Fibroblast of skin of left quadriceps (primary cell): Measurements from ENCODE around the gene NOTCH2.

Source experiments
- DNase-seq, 2 experiments: peaks; one replicate each; pipeline ENCODE4 v3.0.0-alpha.2; 2013; ENCODE audit warnings: low read depth in 2 of 2

NOTCH2 gene

DNA sequence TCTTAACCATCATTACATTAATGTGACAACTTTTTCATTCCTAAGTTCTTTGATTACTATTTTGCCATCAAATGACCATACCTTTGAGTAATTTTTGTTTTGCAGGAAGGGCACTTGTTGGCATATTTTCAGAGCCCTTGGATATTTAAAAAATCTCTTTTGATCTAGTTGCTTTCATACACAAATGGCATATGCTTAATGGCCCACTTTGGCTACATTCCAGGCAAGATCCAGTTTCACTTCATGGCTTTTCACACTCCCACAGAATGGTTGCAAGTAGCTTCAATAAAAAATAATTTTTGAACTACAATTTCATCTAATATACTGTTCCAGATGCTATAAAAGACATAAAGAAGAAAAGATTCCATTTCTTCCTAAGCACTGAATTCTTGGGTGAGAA is 191.3 kb downstream of the NOTCH2 start:
- DNase-seq, result no peak

DNA sequence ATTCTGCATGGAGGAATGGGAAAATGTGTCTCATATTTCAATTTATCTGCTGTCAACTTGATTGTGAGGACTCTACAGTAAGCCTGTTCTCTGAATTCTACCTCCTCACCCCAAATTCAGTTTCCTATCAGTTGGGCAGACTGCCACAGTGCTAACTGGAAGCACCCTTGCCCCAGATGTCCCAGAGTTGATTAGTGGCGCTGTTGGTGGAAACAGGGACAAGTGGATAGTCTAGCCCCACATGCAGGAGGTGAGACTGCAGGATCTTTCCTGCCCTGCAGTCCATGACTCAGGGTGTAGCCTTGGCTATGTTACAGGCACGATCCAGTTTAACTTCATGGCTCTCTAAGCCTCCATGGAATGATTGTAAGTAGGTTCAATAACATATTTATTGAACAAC is 195.3 kb downstream of the NOTCH2 start:
- DNase-seq, result no peak

DNA sequence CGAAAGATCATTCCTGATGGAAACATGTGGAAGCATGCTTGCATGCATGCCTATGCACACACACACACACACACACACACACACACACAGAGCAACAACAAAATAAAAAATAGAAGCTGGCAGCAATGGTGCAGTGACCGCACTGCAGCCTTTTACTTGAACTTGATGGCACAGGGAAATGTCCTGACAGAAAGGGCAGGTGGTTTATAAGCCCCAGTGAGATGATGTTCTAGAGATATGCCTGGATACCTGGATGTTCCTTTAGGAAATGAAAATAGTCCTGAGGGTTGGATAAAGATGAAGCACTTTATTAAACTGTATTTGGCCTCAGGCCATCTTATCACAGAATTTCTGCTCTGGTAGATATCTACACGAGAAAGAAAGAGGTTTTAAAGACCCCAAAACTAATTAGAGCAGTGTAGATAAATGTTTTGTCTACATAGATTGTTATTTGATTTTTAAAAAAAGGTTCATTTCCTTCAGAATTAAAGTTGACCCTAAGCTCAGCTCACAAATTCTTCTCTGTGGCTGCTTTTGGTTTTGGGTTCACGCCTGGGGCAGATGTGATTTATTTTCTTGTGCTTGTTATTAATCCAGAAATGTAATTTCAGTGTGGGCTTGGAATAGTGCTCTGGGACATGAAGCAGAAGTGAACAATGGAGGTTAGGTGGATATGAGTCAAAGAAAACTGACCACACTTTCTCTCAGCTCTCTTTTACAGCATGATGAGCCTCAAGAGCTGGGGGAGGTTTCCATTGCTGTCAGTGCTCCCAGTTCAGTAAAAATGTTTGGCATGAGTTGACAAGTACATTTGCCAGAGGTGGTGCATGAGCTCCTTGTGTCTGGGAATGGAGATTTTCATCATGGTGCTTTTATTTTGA is 196.1 kb downstream of the NOTCH2 start:
- DNase-seq, result peak; percentile 60 to 68

DNA sequence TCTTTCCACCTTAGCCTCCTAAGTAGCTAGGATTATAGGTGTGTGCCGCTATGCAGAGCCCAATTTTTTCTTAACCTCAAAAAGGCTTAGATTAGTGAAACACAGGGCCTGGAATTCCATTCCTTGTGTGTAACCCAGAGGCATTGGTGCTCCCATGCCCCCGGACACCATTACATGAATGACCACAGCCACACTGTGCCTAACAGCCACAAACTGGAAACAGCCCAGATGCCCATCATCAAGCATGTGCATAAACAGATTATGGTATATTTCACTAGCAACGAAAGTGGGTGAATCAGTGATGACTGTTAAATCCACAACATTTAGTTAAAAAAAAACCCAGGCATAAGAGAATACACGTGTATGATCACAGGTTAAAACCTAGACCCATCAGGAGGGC is 197.6 kb downstream of the NOTCH2 start:
- no peak for DNase-seq

DNA sequence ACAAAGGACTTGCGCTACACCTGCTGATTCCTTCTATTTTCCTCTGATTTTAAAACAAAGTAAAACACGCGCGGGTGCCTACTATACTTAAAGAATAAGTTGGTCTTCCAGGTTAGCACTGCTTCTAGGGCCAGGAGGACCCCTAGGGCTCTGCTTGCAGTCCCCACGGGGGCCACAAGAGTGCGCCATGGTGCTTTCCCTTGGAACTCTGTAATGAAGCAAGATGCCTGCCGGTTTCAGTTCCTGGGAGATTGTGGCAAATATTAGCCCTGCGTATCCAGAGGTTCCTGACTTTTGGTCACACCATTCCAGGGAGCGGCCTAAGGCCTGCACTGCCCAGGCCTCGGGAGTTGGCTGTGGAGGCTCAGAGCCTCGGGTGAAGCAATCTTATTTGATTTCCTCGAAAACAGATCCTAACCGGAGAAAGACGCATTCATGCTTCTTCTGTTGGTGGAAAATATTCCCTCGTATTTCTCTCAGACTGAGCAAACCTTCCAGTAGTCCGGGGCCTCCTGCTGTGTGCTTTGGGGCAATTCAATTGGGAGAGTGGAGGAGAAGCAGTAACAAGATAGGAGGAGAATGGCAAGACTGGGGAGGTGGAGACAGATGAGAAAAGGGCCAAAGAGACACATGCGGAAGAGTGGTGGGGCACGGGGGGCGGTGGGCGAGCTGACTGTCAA is 198.4 kb downstream of the NOTCH2 start:
- DNase-seq, result peak; percentile 54 to 56

DNA sequence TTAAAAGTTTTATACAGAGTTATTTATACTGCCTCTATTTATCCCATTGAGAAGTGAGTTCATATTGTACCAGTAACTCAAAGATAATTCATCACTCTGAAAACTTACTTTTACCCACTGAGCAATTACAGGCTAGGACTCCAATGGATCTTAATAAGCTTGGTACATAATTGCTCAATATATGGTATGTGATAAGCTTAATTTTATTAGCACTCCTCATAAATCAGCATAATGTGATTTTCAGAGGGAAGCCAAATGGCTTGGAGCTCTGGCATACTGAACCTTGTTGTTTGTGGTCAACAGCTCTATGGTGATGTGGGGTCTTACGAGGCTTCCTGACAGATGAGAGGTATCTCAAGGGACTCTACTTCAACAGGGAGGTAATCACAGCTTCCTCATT is 199.5 kb downstream of the NOTCH2 start:
- no peak for DNase-seq

DNA sequence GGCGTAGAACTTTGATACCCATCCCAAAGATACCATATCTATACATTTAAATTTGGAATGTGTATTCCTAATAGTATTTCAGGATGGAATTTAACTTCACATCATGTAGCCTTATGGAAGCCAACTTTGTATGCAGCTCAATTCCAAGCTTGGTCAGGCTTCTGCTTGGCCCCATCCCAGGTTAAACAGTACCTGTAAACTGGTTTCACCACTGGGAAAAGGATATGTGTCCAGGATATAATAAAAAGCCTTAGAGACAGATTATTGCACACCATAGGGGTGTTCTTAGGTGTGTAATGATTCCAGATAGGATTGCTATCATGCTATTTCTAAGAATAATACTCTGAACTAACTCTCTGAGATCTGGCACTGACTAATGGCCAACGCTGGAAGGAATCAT is 201.3 kb downstream of the NOTCH2 start:
- DNase-seq, result no peak

DNA sequence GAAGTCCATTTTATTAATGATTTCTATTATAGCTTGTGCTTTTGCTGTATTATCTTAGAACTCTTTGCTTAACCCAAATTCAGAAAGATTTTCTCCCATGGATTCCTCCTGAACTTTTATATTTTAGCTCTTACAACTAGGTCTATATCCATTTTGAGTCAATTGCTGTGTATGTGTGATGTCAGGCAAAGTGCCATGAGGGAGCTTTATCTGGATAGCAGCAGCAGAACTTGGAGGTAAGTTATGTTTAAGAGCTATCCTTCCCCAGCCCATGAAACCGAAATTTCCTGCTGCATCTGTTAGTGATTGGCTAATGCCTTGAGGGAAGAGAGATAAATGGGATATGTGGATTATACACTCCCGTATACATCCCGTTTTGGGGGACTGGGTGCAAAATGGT is 203.0 kb downstream of the NOTCH2 start:
- no peak for DNase-seq

DNA sequence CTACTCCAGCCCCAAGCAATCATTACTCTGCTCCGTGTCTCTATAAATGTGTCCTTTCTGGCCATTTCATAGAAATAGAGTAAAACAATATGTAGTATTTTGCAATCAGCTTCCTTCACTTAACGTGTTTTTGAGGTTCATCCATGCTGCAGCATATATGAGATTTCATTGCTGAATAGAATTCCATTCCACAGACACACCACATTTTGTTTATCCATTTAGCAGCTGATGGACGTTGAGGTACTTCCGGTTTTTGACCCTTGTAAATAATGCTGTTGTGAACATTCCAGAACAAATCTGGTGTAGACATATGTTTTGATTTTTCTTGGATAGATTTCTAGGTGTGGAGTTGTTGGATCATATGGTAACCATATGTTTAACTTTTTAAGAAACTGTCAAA is 203.8 kb downstream of the NOTCH2 start:
- peak; percentile 94 for DNase-seq

DNA sequence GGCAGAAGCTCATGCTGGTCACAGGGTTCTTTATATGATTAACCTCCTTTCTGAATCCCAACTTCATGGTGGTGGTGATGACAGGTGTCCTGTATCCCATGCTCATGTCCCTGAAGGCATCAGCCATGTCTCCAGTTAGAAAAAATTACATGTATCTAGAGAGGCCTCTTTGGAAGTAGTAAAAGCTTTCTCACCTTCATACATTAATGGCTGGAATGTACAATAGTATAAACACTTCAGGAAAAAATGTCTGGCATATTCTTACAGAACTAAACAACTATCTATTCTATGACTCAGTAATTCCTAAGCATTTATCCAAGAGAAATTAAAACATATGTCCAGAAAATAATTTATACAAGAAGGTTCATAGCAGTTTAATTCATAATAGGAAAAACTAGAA is 207.2 kb downstream of the NOTCH2 start:
- no peak for DNase-seq
